NCI-H510A (cell line): ENCODE data around the gene NRP1.
"Not testable (repeated sequence)": the region's sequence is repeated elsewhere in the genome, so short reads cannot be mapped to it uniquely, and the experiment has no call there.

Source experiments
- DNase-seq: peaks from one replicate; lab custom pipeline; 2025; lab: John Stamatoyannopoulos, UW

The NRP1 gene

DNA sequence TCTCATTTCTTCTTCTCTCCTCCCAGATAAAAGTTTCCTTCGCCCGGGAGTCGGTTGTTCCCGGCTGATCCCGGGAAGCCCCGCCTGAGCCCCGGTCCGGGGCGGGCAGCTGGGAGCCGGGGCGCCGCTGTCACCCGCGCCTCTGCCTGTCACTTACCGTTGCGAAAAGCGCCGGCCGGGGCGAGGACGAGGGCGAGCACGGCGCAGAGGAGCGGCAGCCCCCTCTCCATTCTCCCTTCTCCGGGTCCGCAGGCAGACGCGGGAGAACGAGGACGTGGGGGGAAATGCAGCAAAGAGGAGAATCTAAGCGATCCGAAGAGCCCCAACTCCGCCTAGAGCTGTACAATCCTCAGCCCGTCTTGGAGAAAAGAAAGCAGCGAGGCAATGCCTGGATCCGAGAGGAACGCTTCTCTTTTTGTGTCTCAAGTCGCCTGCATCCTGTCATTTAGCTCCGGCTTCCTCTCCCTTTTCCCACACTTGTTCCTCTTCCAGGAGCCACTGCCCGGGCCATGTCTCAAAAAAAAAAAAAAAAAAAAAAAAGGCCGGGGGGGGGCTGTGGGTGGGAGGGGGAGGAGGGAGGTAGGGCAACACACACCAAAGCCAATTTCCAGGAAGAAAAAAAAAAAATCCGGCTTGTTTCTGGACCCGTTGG lies at the start of gene NRP1:
Gene NRP1 (minus strand): TSS at position 515 of the 652 bp plus-strand sequence. CDS start 285 bp downstream, at position 230.
- DNase-seq, result no peak

GRCh38 chr10:33384201-33384600 lies 49.7 kb upstream of the NRP1 start:
- not testable (repeated sequence) for DNase-seq

DNA sequence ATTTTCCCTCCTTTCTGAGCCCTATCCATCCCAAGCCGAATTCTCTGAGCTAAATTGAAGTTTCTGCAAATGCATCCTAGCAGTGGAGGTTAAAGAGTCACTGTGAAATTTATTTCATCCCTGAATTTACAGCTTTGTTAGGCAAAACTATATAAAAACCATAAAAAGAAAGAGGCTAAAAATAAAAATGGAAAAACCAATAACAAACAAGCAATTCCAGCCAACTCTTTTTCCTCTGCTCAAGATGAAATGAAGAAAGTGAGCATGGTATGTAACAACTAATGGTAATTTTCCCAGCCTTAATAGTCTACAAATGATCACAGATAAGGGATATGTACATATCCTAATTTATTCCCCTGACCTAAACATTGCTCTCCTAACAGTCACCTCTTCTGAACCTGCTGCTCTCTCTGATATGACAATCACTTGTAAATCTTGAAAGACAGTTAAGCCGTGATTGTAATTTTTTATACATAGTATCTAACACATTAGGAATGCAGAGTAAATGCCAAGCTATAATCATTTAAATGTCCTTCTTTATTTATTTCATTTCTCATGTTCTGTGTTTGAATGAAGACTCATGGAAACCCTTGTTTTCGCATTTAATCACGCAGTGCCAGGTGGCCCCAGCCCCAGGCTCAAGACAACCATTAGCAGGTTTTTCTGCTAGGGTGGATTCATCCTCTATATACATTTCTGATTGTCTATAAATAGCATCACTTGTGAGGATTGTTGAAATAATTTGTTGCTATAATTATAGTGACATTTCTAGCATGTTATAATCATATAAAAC lies 48.6 kb upstream of the NRP1 start:
- DNase-seq, result no peak

GRCh38 chr10:33382216-33382600 lies 47.7 kb upstream of the NRP1 start:
- DNase-seq, result no peak

DNA sequence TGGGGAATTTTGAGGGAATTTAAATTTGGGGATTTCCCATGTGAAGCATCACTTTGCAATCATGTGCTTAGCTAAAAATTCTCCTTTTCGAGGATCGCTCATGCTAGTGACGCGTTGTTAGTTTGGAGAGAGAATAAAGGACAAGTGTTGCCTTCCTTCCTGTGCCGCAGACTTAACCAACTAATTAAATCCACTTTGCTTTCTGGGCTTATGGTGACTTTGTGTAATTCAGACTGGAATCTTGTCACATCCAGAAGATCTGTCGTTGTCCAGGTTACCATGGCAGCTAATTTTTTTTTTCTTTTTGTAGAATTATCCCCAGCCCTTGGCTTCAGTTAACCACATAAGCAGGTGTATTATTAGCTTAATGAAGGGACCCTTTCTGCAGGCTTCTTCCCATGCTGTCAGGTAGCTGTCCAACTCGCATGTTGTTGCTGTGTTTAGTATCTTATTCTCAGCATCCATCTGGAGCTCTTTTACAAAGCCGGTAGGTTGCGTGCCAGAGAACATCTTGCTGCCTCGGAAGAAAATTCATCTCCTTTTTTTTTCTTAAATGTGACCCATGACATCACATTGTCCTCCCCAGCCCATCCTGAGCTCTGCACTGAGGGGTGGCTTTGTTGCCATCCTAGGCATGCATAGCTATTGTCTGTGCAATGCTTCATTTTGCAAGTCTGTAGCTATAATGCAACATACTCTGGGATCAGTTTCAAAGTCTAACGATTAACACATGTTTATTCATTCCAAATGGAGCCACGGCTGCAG lies 47.2 kb upstream of the NRP1 start:
- DNase-seq, result no peak

DNA sequence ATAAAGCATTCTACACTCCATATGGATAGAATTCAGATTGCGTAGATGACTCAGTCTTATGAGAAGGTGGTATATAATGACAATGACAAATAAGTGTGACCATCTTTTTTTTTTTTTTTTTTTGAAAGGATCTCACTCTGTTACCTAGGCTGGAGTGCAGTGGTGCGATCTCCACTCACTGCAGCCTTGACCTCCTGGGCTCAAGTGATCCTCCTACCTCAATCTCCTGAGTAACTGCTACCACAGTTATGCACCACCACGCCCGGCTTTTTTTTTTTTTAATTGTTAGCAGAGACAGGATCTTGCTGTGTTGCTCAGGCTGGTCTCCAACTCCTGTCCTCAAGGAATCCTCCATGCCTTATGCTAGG lies 43.2 kb upstream of the NRP1 start:
- no peak for DNase-seq

DNA sequence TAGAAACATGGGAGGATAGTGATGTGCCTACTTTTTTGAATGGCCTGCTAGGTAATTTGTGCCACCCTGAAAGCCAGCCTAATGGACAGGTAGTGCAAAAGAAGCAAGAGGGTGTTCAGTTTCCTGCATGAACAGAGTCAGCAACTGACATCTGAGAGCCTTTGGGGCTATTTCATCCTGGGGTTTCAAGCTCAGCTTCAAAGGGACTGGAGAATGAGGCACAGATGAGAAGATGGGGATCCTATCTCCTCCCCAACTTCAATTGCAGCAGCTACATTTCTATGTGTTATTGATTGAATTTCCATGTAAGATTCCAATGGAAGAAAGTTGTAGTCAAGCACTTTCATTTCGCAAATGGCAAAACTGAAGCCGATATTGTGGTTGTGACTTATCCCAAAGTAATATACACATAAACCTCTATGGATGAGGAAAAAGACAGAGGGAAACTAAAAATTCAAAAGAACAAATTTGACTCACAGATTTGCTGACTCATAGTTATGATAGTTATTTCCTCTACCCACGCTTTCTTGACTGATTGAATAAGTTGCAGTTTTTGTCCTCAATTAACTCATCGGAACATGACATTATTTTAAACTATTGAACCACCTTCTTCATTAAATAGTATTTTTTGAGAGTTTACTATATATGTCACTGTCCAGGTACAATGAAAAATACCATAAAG lies 42.6 kb upstream of the NRP1 start:
- no peak for DNase-seq

DNA sequence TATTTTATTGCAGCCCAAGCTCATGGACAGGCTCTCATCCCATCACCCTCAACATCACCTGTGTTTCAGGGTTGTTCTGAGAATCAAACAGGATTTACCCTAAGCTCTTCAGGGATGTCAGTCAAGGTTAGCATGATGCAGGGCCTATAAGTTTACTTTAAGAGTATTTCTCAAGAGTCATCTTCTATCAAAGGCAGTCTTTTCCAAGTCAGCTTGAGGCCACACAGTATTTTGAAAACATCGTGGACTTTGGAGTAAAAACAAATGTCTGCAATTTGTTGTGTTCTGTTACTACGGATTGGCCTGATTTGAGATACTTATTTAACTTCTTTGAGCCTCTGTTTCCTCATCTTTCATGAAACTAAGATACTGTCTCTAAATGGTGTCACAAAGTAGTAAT lies 42.0 kb upstream of the NRP1 start:
- no peak for DNase-seq

GRCh38 chr10:33373263-33373662 lies 38.8 kb upstream of the NRP1 start:
- no peak for DNase-seq

DNA sequence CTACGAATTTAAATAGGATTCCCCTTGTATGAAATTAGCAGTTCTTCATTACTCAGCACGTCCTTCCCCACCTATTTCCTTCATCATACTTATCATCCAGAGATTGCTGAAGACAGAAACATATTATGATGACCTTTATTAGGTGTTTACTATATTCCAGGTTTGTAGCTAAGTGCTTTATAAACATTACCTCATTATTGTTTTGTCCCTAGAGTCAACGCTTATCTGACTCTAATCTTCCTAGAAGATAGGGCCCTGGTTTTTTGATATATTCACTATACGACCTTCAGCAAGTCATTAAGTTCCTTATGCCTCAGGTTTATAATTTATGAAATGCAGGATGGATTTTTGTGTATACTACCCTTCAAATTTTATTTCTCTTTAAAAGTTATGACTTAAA lies 36.8 kb upstream of the NRP1 start:
- no peak for DNase-seq

GRCh38 chr10:33370434-33370930 lies 36.0 kb upstream of the NRP1 start:
- no peak for DNase-seq

- DNase-seq, result no peak
Observed at GRCh38 chr10:33368086-33368485, 33.6 kb upstream of the NRP1 start.

- no peak for DNase-seq
Observed at GRCh38 chr10:33365871-33366411, 31.5 kb upstream of the NRP1 start.

GRCh38 chr10:33365301-33365700 lies 30.8 kb upstream of the NRP1 start:
- no peak for DNase-seq

DNA sequence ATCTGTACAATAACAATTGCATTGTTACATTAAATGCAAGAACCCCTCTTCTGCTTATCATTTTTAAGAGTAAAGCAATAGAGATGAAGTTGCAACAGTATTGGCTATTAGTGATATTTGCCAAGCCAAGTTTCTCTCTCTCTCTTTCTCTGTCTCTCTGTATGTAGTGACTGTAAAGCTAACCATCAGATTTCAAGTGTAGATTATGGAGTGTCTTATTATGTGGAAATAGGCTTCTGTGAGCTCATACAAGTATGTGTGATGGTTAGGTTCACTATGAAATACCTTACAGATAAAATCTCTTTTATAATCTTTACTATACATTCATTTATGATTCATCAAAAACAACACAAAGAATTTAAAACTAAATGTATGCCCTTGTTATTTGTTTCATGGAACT lies 28.6 kb upstream of the NRP1 start:
- no peak for DNase-seq

DNA sequence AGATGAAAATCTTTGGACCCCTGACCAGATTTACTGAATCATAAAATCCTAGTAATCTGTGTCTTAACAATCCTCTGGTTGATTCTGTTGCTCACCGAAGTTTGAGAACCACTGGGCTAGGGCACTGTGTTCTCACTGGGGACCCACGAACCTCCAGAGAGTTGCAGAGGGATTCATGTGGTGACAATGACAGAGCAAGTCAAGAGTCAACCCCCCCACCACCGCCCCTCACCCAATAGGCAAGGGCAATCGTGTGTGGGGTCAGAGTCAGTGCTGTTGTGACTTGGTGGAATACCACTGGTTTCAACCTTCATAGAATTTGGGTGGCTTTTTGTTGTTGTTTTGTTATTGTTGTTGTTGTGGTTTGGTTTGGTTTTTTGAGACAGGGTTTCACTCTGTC lies 23.5 kb upstream of the NRP1 start:
- no peak for DNase-seq

GRCh38 chr10:33355274-33355673 lies 20.8 kb upstream of the NRP1 start:
- DNase-seq, result no peak

GRCh38 chr10:33353853-33354252 lies 19.4 kb upstream of the NRP1 start:
- no peak for DNase-seq

GRCh38 chr10:33353334-33353733 lies 18.9 kb upstream of the NRP1 start:
- DNase-seq, result no peak

- DNase-seq, result no peak
Observed at GRCh38 chr10:33352615-33353014, 18.1 kb upstream of the NRP1 start.

DNA sequence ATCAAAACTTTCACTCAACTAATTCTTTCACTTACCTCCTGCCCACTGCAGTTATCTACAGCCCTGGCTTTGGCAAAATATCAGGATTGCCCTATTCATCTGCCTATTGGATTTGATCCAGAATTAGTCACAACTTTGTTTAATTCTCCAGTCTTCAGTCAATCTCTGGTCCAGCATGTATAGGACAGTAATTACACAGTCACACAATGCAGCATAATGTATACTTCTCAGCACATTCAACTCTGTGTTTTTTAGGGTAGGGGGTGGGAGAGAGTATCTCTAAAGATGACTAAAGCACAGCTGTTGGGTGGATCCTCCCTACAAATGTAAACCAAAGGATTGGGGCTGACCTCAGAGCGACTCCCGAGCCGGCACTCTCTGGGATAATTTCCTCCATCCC lies 17.7 kb upstream of the NRP1 start:
- no peak for DNase-seq

GRCh38 chr10:33350041-33350440 lies 15.6 kb upstream of the NRP1 start:
- DNase-seq, result no peak
